Keratinocyte (primary cell): ENCODE results near the gene MRPL3.

Experiments used
- EZH2 ChIP-seq: IDR thresholded peaks from one replicate; pipeline ENCODE4 v1.6.1; 2012; ENCODE audit warnings: inconsistent platforms, mild to moderate bottlenecking, low read length, moderate library complexity
- TF ChIP-seq, protein P1 (sequence below), 3 experiments: IDR thresholded peaks in 1 of 3; conservative IDR thresholded peaks in 1 of 3; optimal IDR thresholded peaks in 1 of 3; 2 replicates in 2 of 3; 3 replicates in 1 of 3; pipeline versions ENCODE3 to v1.5.1; 2011; ENCODE audit warnings: low read length in 3 of 3, mild to moderate bottlenecking in 3 of 3, moderate library complexity in 2 of 3, control low read depth in 1 of 3, inconsistent platforms in 1 of 3; ENCODE audit not compliant: insufficient read depth in 2 of 3; ENCODE audit errors: extremely low read depth in 1 of 3

DNA sequence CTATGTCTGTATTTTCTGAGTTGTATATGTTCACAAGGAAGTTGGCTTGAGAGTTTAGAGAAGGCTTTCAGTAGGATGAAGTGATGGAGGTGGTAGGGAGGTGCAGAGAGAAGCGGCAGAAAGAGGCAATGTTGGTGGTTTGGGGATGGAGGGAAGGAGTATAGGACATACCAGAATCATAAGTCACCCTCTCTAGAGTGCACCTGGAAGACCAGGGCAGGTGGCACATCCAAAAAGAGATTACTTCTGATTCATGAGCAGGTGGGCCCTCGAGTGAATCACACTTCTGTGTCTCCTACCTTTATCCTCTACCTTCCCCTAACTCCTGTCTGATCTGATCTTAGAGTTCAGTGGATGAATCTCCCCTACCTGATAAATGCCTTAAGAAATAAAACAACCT is 41.8 kb upstream of the MRPL3 start:
- TF ChIP-seq, protein P1, sequence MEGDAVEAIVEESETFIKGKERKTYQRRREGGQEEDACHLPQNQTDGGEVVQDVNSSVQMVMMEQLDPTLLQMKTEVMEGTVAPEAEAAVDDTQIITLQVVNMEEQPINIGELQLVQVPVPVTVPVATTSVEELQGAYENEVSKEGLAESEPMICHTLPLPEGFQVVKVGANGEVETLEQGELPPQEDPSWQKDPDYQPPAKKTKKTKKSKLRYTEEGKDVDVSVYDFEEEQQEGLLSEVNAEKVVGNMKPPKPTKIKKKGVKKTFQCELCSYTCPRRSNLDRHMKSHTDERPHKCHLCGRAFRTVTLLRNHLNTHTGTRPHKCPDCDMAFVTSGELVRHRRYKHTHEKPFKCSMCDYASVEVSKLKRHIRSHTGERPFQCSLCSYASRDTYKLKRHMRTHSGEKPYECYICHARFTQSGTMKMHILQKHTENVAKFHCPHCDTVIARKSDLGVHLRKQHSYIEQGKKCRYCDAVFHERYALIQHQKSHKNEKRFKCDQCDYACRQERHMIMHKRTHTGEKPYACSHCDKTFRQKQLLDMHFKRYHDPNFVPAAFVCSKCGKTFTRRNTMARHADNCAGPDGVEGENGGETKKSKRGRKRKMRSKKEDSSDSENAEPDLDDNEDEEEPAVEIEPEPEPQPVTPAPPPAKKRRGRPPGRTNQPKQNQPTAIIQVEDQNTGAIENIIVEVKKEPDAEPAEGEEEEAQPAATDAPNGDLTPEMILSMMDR (optimal IDR thresholded peaks at IDR 0.05 in 1 of 3, IDR thresholded peaks at IDR 0.05 in 1 of 3, conservative IDR thresholded peaks at IDR 0.05 in 1 of 3; ENCODE audit: extremely low read depth in 1 of 3, insufficient read depth in 2 of 3, low read length in 3 of 3), result no peak
- no peak for TF ChIP-seq EZH2
